Body of pancreas (tissue), 4 donors: ENCODE measurements around the gene RBMS3.

Experiments
- CTCF ChIP-seq, 7 experiments: fragments of 450-650 bp in 4 of 7; fragments of 200-600 bp in 3 of 7; sonication (generic) in 3 of 7; IDR thresholded peaks; one replicate each; pipeline ENCODE4 v1.5.1; 2016 to 2019; ENCODE audit warnings: antibody characterized with exemption in 7 of 7
- POLR2A ChIP-seq, 3 donors: fragments of 450-650 bp; IDR thresholded peaks; one replicate each; pipeline ENCODE4 v1.6.1; 2016; ENCODE audit warnings: antibody characterized with exemption in 3 of 3, mild to moderate bottlenecking in 2 of 3

GRCh38 chr3:29949131-29949530, 668.3 kb downstream of the RBMS3 start:
- TF ChIP-seq CTCF (IDR thresholded peaks at IDR 0.05) (no peak), POLR2A (IDR thresholded peaks at IDR 0.05) (no peak)
